GM23248 (cell line): Measurements from ENCODE around the gene LZTFL1. TPM values are rescaled to one million over a fixed set of nuclear protein-coding genes. Genes with fewer than 3 reads are reported as not detected.

Experiments
- DNase-seq: peaks from one replicate; pipeline ENCODE4 v3.0.0-alpha.2; 2015
- H2AFZ ChIP-seq: fragments of 200-600 bp; sonication (generic); 2 replicates; pipeline ENCODE4 v1.6.1; 2016; ENCODE audit warnings: antibody characterized with exemption
- H3F3A ChIP-seq: fragments of 200-600 bp; sonication (generic); 2 replicates; pipeline ENCODE4 v1.6.1; 2016; ENCODE audit warnings: mild to moderate bottlenecking, antibody characterized with exemption, mixed run types; ENCODE audit not compliant: insufficient read depth
- H3K27ac ChIP-seq: fragments of 200-600 bp; sonication (generic); 2 replicates; pipeline ENCODE4 v1.5.1; 2016; ENCODE audit warnings: mild to moderate bottlenecking
- H3K27me3 ChIP-seq: fragments of 200-600 bp; sonication (generic); replicated peaks from 2 replicates; pipeline ENCODE4 v1.6.1; 2016; ENCODE audit warnings: mild to moderate bottlenecking; ENCODE audit not compliant: insufficient read depth
- H3K36me3 ChIP-seq: fragments of 200-600 bp; sonication (generic); 2 replicates; pipeline ENCODE4 v1.6.1; 2016; ENCODE audit warnings: low read depth, mild to moderate bottlenecking
- H3K4me1 ChIP-seq: fragments of 200-600 bp; sonication (generic); 2 replicates; pipeline ENCODE4 v1.6.1; 2016; ENCODE audit warnings: mild to moderate bottlenecking; ENCODE audit not compliant: insufficient read depth
- H3K4me2 ChIP-seq: fragments of 200-600 bp; sonication (generic); one replicate; pipeline ENCODE4 v1.6.1; 2016; ENCODE audit warnings: mild to moderate bottlenecking; ENCODE audit not compliant: unreplicated experiment
- H3K4me3 ChIP-seq: fragments of 200-600 bp; sonication (generic); 2 replicates; pipeline ENCODE4 v1.5.1; 2016; ENCODE audit warnings: mild to moderate bottlenecking
- H3K79me2 ChIP-seq: fragments of 200-600 bp; sonication (generic); 2 replicates; pipeline ENCODE4 v1.6.1; 2016; ENCODE audit warnings: mild to moderate bottlenecking; ENCODE audit not compliant: insufficient read depth
- H3K9ac ChIP-seq: fragments of 200-600 bp; sonication (generic); 2 replicates; pipeline ENCODE4 v1.6.1; 2016; ENCODE audit warnings: mild to moderate bottlenecking
- H3K9me2 ChIP-seq: fragments of 200-600 bp; sonication (generic); 2 replicates; pipeline ENCODE4 v1.6.1; 2016; ENCODE audit warnings: mixed run types, mild to moderate bottlenecking, moderate library complexity; ENCODE audit not compliant: insufficient read depth
- H3K9me3 ChIP-seq: fragments of 200-600 bp; sonication (generic); one replicate; pipeline ENCODE4 v1.6.1; 2017; ENCODE audit warnings: low read depth
- H4K20me1 ChIP-seq: fragments of 200-600 bp; sonication (generic); 2 replicates; pipeline ENCODE4 v1.6.0; 2016; ENCODE audit not compliant: insufficient read depth
- EZH2 ChIP-seq: fragments of 200-600 bp; sonication (generic); IDR thresholded peaks from 2 replicates; pipeline ENCODE4 v1.6.1; 2018; ENCODE audit warnings: antibody characterized with exemption, mild to moderate bottlenecking; ENCODE audit not compliant: insufficient read depth, poor library complexity, severe bottlenecking
- EZH2phosphoT487 ChIP-seq: fragments of 200-600 bp; sonication (generic); IDR thresholded peaks from 2 replicates; pipeline ENCODE4 v1.6.1; 2018; ENCODE audit warnings: antibody characterized with exemption, moderate library complexity, mild to moderate bottlenecking, low read depth; ENCODE audit not compliant: insufficient read depth
- WGBS, 2 experiments: methylation state at CpG; one replicate each; pipeline ENCODE4 v1.1.6; 2015 to 2017; ENCODE audit warnings: low lambda C conversion rate in 2 of 2, low coverage in 1 of 2; ENCODE audit errors: missing lambda C conversion rate in 2 of 2; 5-methylcytosine and 5-hydroxymethylcytosine counted together
- in situ Hi-C: fragments of 300-500 bp; cut with MboI; formaldehyde crosslinking; loops from 2 replicates; pipeline ENCODE4 v1.15.0; 2020
- polyA plus RNA-seq: library from polyadenylated mRNA; unstranded; fragments of >200 nt; fragmentation: Nextera tagmentation; extraction: Ambion mirVana; gene quantifications from 2 replicates; pipeline ENCODE4 v1.2.1, GENCODE V29; 2016
- total RNA-seq: library from RNA; depleted of rRNA; stranded (reverse); fragments of >200 nt; shearing (Covaris generic); gene quantifications from 2 replicates; pipeline ENCODE4 v1.2.3, GENCODE V29; 2014

Gene LZTFL1
- total and polyA plus RNA-seq, 2 experiments from 2014 or later, result 15.1 to 18.3 TPM

- WGBS, 2 experiments, result 85 to 92% methylated on average over 5 of the region's 5 CpGs
- H4K20me1 ChIP-seq, result no peaks in the 10 kb centered on the region
- H3K9ac ChIP-seq, result no peak overlapping the region
- peaks cover 89% of the 10 kb centered on the region for H3K27me3 ChIP-seq
- H3K4me3 ChIP-seq, result no peak overlapping the region
- H3K4me1 ChIP-seq, result no peaks in the 10 kb centered on the region
- H3F3A ChIP-seq, result no peaks in the 10 kb centered on the region
- in situ Hi-C loops, result no loop called here
- H3K27ac ChIP-seq, result no peak overlapping the region
- TF ChIP-seq EZH2 (no peak), EZH2phosphoT487 (no peak)
- DNase-seq, result no peak
- H3K9me2 ChIP-seq, result no peaks in the 10 kb centered on the region
- H3K9me3 ChIP-seq, result no peaks in the 10 kb centered on the region
- no peak overlapping the region for H2AFZ ChIP-seq
- no peak overlapping the region for H3K4me2 ChIP-seq
- H3K36me3 ChIP-seq, result no peaks in the 10 kb centered on the region
- H3K79me2 ChIP-seq, result no peaks in the 10 kb centered on the region
Observed at GRCh38 chr3:45794177-45794560, 47.8 kb downstream of the LZTFL1 start.

GRCh38 chr3:45793482-45794176, 48.3 kb downstream of the LZTFL1 start:
- no peak for TF ChIP-seq EZH2phosphoT487
- TF ChIP-seq EZH2, result no peak
- H3K27me3 ChIP-seq, result peaks cover 89% of the 10 kb centered on the region
- H3K4me2 ChIP-seq, result no peak overlapping the region
- H3K36me3 ChIP-seq, result no peaks in the 10 kb centered on the region
- H3K9ac ChIP-seq, result no peak overlapping the region
- H3K9me3 ChIP-seq, result no peaks in the 10 kb centered on the region
- in situ Hi-C loops, result no loop called here
- no peaks in the 10 kb centered on the region for H4K20me1 ChIP-seq
- no peaks in the 10 kb centered on the region for H3K4me1 ChIP-seq
- H3K4me3 ChIP-seq, result no peak overlapping the region
- no peak for DNase-seq
- H3F3A ChIP-seq, result no peaks in the 10 kb centered on the region
- no peak overlapping the region for H2AFZ ChIP-seq
- 49 to 54% methylated on average over 9 of the region's 9 CpGs for WGBS, 2 experiments
- no peaks in the 10 kb centered on the region for H3K79me2 ChIP-seq
- no peaks in the 10 kb centered on the region for H3K9me2 ChIP-seq
- H3K27ac ChIP-seq, result no peak overlapping the region

DNA sequence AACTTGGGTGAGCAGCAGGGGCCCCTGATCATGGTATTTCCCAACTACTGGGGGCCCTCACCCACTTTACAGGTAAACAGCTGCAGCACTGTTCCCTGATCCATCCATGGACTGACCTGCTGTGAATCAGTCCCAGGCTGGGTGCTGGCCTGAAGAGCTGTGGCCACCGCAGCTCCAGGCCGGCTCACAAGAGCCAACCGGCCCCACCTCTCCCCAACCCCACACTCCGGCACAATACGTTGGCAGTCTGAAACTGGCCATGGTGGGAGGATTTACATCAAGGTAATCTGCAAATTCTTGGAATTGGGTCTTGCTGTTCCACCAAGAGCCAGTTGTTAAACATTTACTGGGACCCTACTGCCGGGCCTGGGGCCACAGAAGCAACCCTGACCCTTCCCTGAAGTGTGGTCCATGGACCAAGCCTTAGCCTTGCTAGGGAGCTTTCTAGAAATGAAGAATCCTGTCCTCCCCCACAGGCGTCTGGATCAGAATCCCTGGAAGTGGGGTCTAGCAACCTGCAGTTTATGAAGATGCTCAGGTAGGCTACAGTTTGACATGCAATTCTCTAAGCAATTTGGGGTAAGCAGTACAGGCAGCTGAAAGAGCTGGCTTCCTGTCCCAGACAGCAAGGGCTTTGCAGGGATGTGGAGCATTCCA, 49.3 kb downstream of the LZTFL1 start:
- in situ Hi-C loops, result no loop called here
- no peaks in the 10 kb centered on the region for H3K9me2 ChIP-seq

GRCh38 chr3:45792036-45792435, 49.9 kb downstream of the LZTFL1 start:
- Histone ChIP-seq H3K9me3 (no peaks in the 10 kb centered on the region), H3K27me3 (peaks cover 78% of the 10 kb centered on the region), H3K4me2 (no peak overlapping the region), H3K9me2 (no peaks in the 10 kb centered on the region), H3K27ac (no peak overlapping the region), H3K36me3 (no peaks in the 10 kb centered on the region), H2AFZ (no peak overlapping the region), H3K9ac (no peak overlapping the region), H3K4me1 (no peaks in the 10 kb centered on the region), H4K20me1 (no peaks in the 10 kb centered on the region), H3K4me3 (no peak overlapping the region), H3F3A (no peaks in the 10 kb centered on the region), H3K79me2 (no peaks in the 10 kb centered on the region)
- no peak for DNase-seq
- in situ Hi-C loops, result no loop called here
- TF ChIP-seq EZH2 (no peak), EZH2phosphoT487 (no peak)
- WGBS, 2 experiments, result 65 to 68% methylated on average over 2 of the region's 2 CpGs

More for the DNA sequence above, 49.3 kb downstream of the LZTFL1 start:
- Histone ChIP-seq H2AFZ (no peak overlapping the region), H3K4me2 (no peak overlapping the region), H3K4me1 (no peaks in the 10 kb centered on the region), H3K4me3 (no peak overlapping the region), H3K9me3 (no peaks in the 10 kb centered on the region), H3K27ac (no peak overlapping the region), H3K79me2 (no peaks in the 10 kb centered on the region), H3K36me3 (no peaks in the 10 kb centered on the region), H3K27me3 (peaks cover 84% of the 10 kb centered on the region), H3K9ac (no peak overlapping the region), H4K20me1 (no peaks in the 10 kb centered on the region), H3F3A (no peaks in the 10 kb centered on the region)
- WGBS, 2 experiments, result 78 to 81% methylated on average over 7 of the region's 7 CpGs
- no peak for TF ChIP-seq EZH2
- TF ChIP-seq EZH2phosphoT487, result no peak
- no peak for DNase-seq
